Thyroid gland (tissue), 4 donors: ENCODE data around the gene C1QTNF12.

ENCODE experiments used
- POLR2A ChIP-seq, 2 donors: fragments of 450-650 bp; IDR thresholded peaks; one replicate each; pipeline ENCODE4 v1.6.1; 2017; ENCODE audit warnings: antibody characterized with exemption in 2 of 2, mild to moderate bottlenecking in 2 of 2, moderate library complexity in 1 of 2
- TF ChIP-seq, protein P1 (sequence below), 6 experiments: fragments of 200-600 bp in 3 of 6; fragments of 450-650 bp in 3 of 6; sonication (generic) in 3 of 6; IDR thresholded peaks; one replicate each; pipeline ENCODE4 v1.5.1; 2016 to 2019; ENCODE audit warnings: antibody characterized with exemption in 6 of 6, mild to moderate bottlenecking in 2 of 6, inconsistent platforms in 1 of 6, moderate library complexity in 1 of 6

DNA sequence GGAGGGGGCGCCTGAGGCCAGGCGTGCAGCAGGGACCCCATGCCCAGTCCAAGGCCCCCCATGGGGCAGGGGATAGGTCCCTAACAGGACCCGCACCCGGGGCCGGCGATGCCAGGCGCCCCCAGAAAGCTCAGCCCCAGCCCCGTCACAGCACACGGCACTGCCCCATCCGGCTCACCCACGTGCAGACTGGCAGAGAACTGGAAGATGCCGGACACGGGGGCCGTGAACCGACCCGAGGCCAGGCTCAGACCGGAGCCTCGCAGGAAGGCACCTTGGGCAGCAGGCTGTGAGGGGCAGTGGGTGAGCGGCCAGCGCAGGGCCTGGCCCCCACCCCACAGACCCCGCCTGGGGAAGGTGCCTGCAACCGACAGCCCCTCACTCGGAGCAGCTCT is 3.3 kb downstream of the C1QTNF12 start:
- TF ChIP-seq, protein P1, sequence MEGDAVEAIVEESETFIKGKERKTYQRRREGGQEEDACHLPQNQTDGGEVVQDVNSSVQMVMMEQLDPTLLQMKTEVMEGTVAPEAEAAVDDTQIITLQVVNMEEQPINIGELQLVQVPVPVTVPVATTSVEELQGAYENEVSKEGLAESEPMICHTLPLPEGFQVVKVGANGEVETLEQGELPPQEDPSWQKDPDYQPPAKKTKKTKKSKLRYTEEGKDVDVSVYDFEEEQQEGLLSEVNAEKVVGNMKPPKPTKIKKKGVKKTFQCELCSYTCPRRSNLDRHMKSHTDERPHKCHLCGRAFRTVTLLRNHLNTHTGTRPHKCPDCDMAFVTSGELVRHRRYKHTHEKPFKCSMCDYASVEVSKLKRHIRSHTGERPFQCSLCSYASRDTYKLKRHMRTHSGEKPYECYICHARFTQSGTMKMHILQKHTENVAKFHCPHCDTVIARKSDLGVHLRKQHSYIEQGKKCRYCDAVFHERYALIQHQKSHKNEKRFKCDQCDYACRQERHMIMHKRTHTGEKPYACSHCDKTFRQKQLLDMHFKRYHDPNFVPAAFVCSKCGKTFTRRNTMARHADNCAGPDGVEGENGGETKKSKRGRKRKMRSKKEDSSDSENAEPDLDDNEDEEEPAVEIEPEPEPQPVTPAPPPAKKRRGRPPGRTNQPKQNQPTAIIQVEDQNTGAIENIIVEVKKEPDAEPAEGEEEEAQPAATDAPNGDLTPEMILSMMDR (IDR thresholded peaks at IDR 0.05): no peak
- no peak for TF ChIP-seq POLR2A (IDR thresholded peaks at IDR 0.05)
